Large intestine (tissue), 1 donor: ENCODE results near the gene GABARAPL1. TPM values are rescaled to one million over a fixed set of nuclear protein-coding genes. Genes with fewer than 3 reads are reported as not detected.

Experiments
- polyA plus RNA-seq: library from polyadenylated mRNA; unstranded; fragments of 120-200 nt; gene quantifications from one replicate; pipeline ENCODE4 v1.2.1, GENCODE V29; 2013

The GABARAPL1 gene
- polyA plus RNA-seq, 1 donor: 55.0 TPM

Other genes starting within 250 kb of the GABARAPL1 start
- gene CLEC12A, start 241.5 kb upstream of the GABARAPL1 start, polyA plus RNA-seq: 1.5 TPM
- gene CLEC1B, start 213.8 kb upstream of the GABARAPL1 start, polyA plus RNA-seq: 0.19 TPM
- 0.25 TPM for gene CLEC12B, start 202.2 kb upstream of the GABARAPL1 start, polyA plus RNA-seq
- gene CLEC9A, start 182.2 kb upstream of the GABARAPL1 start, polyA plus RNA-seq: 2.5 TPM
- 2.5 TPM for gene CLEC1A, start 113.9 kb upstream of the GABARAPL1 start, polyA plus RNA-seq
- gene CLEC7A, start 82.7 kb upstream of the GABARAPL1 start, polyA plus RNA-seq: 8.3 TPM
- gene OLR1, start 40.7 kb upstream of the GABARAPL1 start, polyA plus RNA-seq: 2.6 TPM
- gene TMEM52B, start 33.8 kb upstream of the GABARAPL1 start, polyA plus RNA-seq: 1.3 TPM
- gene KLRD1, start 95.0 kb downstream of the GABARAPL1 start, polyA plus RNA-seq: 2.6 TPM
- gene KLRK1, start 177.2 kb downstream of the GABARAPL1 start, polyA plus RNA-seq: 4.2 TPM
- 0.87 TPM for gene KLRC4, start 196.9 kb downstream of the GABARAPL1 start, polyA plus RNA-seq
- gene KLRC3, start 207.7 kb downstream of the GABARAPL1 start, polyA plus RNA-seq: 0.72 TPM
- gene KLRC2, start 223.1 kb downstream of the GABARAPL1 start, polyA plus RNA-seq: 1.6 TPM
- 3.7 TPM for gene KLRC1, start 240.5 kb downstream of the GABARAPL1 start, polyA plus RNA-seq